ENCODE results near the gene UNC93B1. TPM values are rescaled to one million over a fixed set of nuclear protein-coding genes. Genes with fewer than 3 reads are reported as not detected.
A peak's percentile ranks its signal among the peaks of the same experiment; 100 is the strongest.

UNC93B1 gene
- total RNA-seq, 1 donor from 2014 or later: 13.0 TPM

DNA sequence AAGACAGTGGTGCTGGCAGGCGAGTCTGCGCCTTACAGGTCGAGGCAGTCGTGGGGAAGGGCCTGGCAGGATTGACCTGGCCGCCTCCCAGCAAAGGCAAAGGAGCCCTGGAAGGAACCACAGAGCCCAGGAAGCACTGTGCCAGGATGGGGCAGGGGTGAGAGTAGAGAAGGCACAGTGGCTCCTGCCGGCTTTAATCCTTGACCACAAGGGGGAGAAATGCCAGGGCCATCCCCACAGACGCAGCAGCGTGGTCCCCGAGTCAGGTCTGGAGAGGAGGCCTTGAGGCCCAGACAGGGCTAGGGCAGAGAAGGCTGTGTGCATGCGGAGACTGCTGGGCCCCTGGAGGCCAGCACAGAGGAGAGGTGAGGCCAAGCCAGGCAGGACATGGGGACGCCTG, 16.7 kb upstream of the UNC93B1 start:
- DNase-seq (ENCODE audit: extremely low spot score, unreplicated experiment): no peak
- no peak overlapping the region for H3K27ac Mint-ChIP-seq
- H3K4me3 Mint-ChIP-seq: no peak overlapping the region
- no peaks in the 10 kb centered on the region for H3K27me3 Mint-ChIP-seq
- peaks cover 21% of the 10 kb centered on the region for H3K4me1 Mint-ChIP-seq (ENCODE audit: unreplicated experiment)
- H3K36me3 Mint-ChIP-seq: peaks cover 9% of the 10 kb centered on the region
- TF ChIP-seq, protein P1, sequence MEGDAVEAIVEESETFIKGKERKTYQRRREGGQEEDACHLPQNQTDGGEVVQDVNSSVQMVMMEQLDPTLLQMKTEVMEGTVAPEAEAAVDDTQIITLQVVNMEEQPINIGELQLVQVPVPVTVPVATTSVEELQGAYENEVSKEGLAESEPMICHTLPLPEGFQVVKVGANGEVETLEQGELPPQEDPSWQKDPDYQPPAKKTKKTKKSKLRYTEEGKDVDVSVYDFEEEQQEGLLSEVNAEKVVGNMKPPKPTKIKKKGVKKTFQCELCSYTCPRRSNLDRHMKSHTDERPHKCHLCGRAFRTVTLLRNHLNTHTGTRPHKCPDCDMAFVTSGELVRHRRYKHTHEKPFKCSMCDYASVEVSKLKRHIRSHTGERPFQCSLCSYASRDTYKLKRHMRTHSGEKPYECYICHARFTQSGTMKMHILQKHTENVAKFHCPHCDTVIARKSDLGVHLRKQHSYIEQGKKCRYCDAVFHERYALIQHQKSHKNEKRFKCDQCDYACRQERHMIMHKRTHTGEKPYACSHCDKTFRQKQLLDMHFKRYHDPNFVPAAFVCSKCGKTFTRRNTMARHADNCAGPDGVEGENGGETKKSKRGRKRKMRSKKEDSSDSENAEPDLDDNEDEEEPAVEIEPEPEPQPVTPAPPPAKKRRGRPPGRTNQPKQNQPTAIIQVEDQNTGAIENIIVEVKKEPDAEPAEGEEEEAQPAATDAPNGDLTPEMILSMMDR (conservative IDR thresholded peaks at IDR 0.05): peak; percentile 59
- H3K9me3 Mint-ChIP-seq: peaks cover 5% of the 10 kb centered on the region

DNA sequence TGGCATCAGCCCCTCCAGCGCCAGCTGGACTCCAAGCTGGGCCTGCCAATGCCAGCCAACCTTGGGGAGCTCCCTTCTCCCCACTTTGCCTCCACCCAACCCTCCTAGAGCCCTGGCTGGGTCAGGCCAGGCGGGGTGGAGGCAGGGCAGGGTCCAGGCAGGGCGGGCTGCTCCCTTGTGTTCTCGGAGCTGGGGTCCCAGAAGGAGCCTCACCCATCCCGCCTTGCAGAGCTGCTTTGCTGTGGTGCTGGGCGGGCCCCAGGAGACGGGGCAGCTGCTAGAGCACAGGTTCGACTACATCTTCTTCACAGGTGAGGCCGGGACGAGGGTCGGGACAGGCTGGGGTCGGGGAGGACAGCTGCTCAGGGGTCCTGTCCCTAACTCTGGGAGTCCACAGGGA, 15.6 kb upstream of the UNC93B1 start:
- no peak overlapping the region for H3K4me3 Mint-ChIP-seq
- no peaks in the 10 kb centered on the region for H3K9me3 Mint-ChIP-seq
- no peak overlapping the region for H3K27ac Mint-ChIP-seq
- peaks cover 21% of the 10 kb centered on the region for H3K4me1 Mint-ChIP-seq (ENCODE audit: unreplicated experiment)
- no peaks in the 10 kb centered on the region for H3K27me3 Mint-ChIP-seq
- TF ChIP-seq, protein P1 (conservative IDR thresholded peaks at IDR 0.05): no peak
- peaks cover 2% of the 10 kb centered on the region for H3K36me3 Mint-ChIP-seq
- no peak for DNase-seq (ENCODE audit: extremely low spot score, unreplicated experiment)

DNA sequence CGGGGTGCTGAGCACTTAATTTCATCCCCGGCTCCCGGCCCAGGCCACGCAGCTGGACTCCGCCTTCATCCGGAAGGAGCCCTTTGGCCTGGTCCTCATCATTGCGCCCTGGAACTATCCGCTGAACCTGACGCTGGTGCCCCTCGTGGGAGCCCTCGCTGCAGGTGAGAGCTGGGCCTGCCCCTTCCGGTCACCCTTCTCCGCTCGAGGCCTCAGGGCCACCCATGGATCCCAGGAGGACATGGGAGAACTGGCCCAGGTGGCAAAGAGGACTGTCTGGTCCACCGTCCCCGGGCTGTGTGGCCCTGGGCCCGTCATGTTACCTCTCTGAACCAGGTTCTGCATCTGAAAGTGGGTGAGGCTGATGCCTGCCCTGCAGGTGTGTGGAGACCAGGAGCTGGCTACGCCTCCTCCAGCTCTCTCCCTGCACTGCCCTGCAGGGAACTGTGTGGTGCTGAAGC, 14.9 kb upstream of the UNC93B1 start:
- Mint-ChIP-seq H3K27me3 (no peaks in the 10 kb centered on the region), H3K4me1 (ENCODE audit: unreplicated experiment) (peaks cover 25% of the 10 kb centered on the region), H3K27ac (no peak overlapping the region), H3K36me3 (no peaks in the 10 kb centered on the region), H3K9me3 (no peaks in the 10 kb centered on the region), H3K4me3 (no peak overlapping the region)
- TF ChIP-seq, protein P1 (conservative IDR thresholded peaks at IDR 0.05): no peak
- DNase-seq (ENCODE audit: extremely low spot score, unreplicated experiment): no peak

DNA sequence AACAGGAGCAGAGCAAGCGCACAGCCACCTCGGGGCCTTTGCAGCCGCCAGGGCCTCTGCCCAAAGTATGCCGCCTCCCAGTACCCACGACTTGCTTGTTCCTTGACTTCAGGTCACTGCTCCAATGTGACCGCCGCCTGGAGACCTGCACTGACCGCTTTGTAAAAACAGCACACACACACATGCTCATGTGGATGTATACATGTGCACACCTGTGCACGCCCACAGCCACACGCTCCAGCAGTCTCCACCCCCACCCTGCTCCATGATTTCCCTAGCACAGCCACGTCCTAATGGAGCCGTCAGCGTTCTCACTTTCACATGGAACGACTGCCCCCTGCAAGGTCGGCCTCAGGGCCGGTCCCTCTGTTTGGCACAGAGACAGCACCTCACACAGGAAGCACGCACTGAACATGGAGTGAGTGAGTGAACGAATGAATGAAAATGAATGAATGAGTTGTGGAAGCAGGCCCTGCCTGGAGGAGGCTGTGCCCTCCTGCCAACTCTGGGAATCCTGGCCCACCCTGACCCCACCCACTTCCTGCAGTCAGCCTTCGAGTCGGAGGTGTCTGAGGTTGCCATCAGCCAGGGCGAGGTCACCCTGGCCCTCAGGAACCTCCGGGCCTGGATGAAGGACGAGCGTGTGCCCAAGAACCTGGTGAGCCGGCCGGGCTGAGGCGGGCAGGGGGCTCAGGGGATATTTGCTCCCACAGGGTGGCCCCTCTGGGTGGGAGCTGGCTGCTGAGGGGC, 14.3 kb upstream of the UNC93B1 start:
- H3K27me3 Mint-ChIP-seq: no peaks in the 10 kb centered on the region
- no peaks in the 10 kb centered on the region for H3K36me3 Mint-ChIP-seq
- no peak overlapping the region for H3K4me3 Mint-ChIP-seq
- peaks cover 29% of the 10 kb centered on the region for H3K4me1 Mint-ChIP-seq (ENCODE audit: unreplicated experiment)
- DNase-seq (ENCODE audit: extremely low spot score, unreplicated experiment): no peak
- no peaks in the 10 kb centered on the region for H3K9me3 Mint-ChIP-seq
- TF ChIP-seq, protein P1 (conservative IDR thresholded peaks at IDR 0.05): no peak
- peak overlapping the region; percentile 27 for H3K27ac Mint-ChIP-seq

DNA sequence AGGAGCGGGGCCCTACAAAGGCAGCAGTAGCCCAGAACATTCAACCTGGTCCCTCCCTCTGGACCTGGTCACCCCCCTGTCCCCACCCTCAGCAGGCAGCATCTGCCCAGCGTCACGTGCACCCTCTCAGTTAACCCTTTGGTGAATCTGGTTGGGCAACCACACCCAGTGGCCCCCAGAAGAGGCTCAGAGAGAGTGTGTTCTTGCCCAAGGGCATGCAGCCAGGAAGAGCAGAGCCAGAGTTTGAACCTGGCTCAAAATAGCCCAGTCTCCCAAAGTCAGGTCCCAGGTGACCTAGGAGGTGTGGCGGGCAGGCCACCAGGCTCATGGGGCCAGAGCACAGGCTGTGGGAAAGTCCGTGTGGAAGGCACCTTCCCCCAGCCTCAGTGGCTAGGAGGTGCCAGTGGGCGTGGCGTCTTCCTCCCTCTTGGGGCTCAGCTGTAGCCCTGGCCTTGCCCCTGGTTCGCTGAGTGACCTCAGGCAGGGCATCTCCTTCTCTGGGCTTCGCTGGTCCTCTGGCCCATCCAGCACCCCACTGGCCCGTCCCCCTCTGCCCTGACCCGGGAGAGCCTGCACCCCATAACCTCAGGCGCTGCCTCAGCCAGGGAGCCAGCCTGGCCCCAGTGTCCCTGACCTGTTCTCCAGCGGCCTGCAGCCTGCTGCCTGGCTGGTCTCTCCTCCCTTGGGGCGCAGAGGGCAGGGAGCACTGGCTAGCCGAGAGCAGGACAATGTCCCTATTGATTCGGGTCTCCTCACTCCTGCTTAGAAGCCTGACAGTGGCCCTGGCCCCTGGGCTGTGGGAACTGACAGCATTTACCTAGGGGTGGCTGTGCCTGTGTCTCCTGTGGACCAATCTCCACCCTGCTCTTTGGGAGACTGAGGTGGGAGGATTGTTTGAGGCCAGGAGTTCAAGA, 13.3 kb upstream of the UNC93B1 start:
- peak overlapping the region; percentile 41 for H3K27ac Mint-ChIP-seq
- no peaks in the 10 kb centered on the region for H3K9me3 Mint-ChIP-seq
- no peak for DNase-seq (ENCODE audit: extremely low spot score, unreplicated experiment)
- TF ChIP-seq, protein P1 (conservative IDR thresholded peaks at IDR 0.05): no peak
- peaks cover 31% of the 10 kb centered on the region for H3K4me1 Mint-ChIP-seq (ENCODE audit: unreplicated experiment)
- H3K36me3 Mint-ChIP-seq: no peaks in the 10 kb centered on the region
- H3K4me3 Mint-ChIP-seq: no peak overlapping the region
- H3K27me3 Mint-ChIP-seq: no peaks in the 10 kb centered on the region
